Measurements from ENCODE around the gene ZMYM4. TPM values are rescaled to one million over a fixed set of nuclear protein-coding genes. Genes with fewer than 3 reads are reported as not detected.

ZMYM4 gene
- total RNA-seq, 1 experiment from 2014 or later, result 66.0 TPM

GRCh38 chr1:35301674-35302392, 33.3 kb downstream of the ZMYM4 start:
- Histone ChIP-seq H4K20me1 (ENCODE audit: control insufficient read depth, insufficient read depth, insufficient read length) (no peaks in the 10 kb centered on the region), H3K18ac (ENCODE audit: insufficient read length, low read depth, low read length) (no peak overlapping the region), H2BK12ac (ENCODE audit: insufficient read length, low read depth, low read length) (no peak overlapping the region), H4K91ac (ENCODE audit: insufficient read length, low read depth, low read length) (no peak overlapping the region), H3K9me3 (ENCODE audit: control insufficient read depth, low read depth, low read length) (no peaks in the 10 kb centered on the region), H3K23ac (ENCODE audit: insufficient read length, low read depth, low read length) (no peak overlapping the region), H3K4me1 (ENCODE audit: insufficient read depth, low read length) (no peaks in the 10 kb centered on the region), H3K14ac (ENCODE audit: insufficient read depth, low read length) (no peak overlapping the region), H2BK120ac (ENCODE audit: low read depth, low read length, poor library complexity, severe bottlenecking) (no peak overlapping the region), H3K27ac (ENCODE audit: insufficient read length, low read depth, low read length) (no peak overlapping the region), H3K4ac (ENCODE audit: low read depth, low read length) (no peak overlapping the region), H3K23me2 (ENCODE audit: insufficient read length, low read depth, low read length, poor library complexity, severe bottlenecking) (no peaks in the 10 kb centered on the region), H3K9ac (ENCODE audit: extremely low read depth, insufficient read length, low read length) (no peak overlapping the region), H3K79me1 (ENCODE audit: insufficient read depth, low read depth, low read length, poor library complexity, severe bottlenecking) (peaks cover 12% of the 10 kb centered on the region), H3K4me2 (ENCODE audit: insufficient read depth, insufficient read length, low read length) (no peak overlapping the region), H4K5ac (ENCODE audit: insufficient read length, low read depth, low read length) (no peak overlapping the region), H2AK5ac (ENCODE audit: insufficient read length, low read length) (no peak overlapping the region), H4K8ac (replicated peaks; ENCODE audit: insufficient read length, low read depth, low read length) (no peak overlapping the region), H2AFZ (ENCODE audit: low read length) (no peak overlapping the region), H3K79me2 (ENCODE audit: insufficient read depth, low read length) (peaks cover 4% of the 10 kb centered on the region; the same call in 1 of the 2 replicates), H3K56ac (ENCODE audit: insufficient read length, low read depth, low read length) (no peak overlapping the region), H2BK15ac (ENCODE audit: low read depth, low read length) (no peak overlapping the region), H3T11ph (ENCODE audit: low read length) (no peak overlapping the region), H2BK5ac (ENCODE audit: insufficient read length, low read length) (no peak overlapping the region), H2BK20ac (ENCODE audit: low read depth, low read length, poor library complexity, severe bottlenecking) (no peak overlapping the region), H3K27me3 (ENCODE audit: insufficient read depth, low read length) (no peaks in the 10 kb centered on the region)
- H3K36me3 Mint-ChIP-seq (ENCODE audit: insufficient read depth in 1 of 3, low read depth in 3 of 3), result peaks cover 3 to 18% (median 9%) of the 10 kb centered on the region in 3 experiments; a peak in 5 of 7 replicates
- no peak for TF ChIP-seq CTCF (conservative IDR thresholded peaks at IDR 0.05)
- WGBS (ENCODE audit: extremely low coverage, insufficient read length, low lambda C conversion rate), result no CpG with 5 or more reads among the region's 7 CpGs
- H3K27me3 Mint-ChIP-seq (ENCODE audit: low read depth), result no peaks in the 10 kb centered on the region
- no peak overlapping the region for H3K4me3 Mint-ChIP-seq
- H3K4me1 Mint-ChIP-seq, result peaks cover 2 to 3% of the 10 kb centered on the region in 2 experiments; a peak in 1 of 4 replicates
- no peak for DNase-seq
- peak overlapping the region in 1 of 3 experiments; percentile 68; a peak in 2 of 7 replicates for H3K27ac Mint-ChIP-seq
- H3K9me3 Mint-ChIP-seq, result no peaks in the 10 kb centered on the region

Data from H9 (cell line).